ENCODE measurements around the gene KLHL36. TPM values are rescaled to one million over a fixed set of nuclear protein-coding genes. Genes with fewer than 3 reads are reported as not detected.
"Not testable (repeated sequence)": the region's sequence is repeated elsewhere in the genome, so short reads cannot be mapped to it uniquely, and the experiment has no call there.

The KLHL36 gene
- total RNA-seq, 2 experiments from 2014 or later = 58.9 to 66.1 TPM

DNA sequence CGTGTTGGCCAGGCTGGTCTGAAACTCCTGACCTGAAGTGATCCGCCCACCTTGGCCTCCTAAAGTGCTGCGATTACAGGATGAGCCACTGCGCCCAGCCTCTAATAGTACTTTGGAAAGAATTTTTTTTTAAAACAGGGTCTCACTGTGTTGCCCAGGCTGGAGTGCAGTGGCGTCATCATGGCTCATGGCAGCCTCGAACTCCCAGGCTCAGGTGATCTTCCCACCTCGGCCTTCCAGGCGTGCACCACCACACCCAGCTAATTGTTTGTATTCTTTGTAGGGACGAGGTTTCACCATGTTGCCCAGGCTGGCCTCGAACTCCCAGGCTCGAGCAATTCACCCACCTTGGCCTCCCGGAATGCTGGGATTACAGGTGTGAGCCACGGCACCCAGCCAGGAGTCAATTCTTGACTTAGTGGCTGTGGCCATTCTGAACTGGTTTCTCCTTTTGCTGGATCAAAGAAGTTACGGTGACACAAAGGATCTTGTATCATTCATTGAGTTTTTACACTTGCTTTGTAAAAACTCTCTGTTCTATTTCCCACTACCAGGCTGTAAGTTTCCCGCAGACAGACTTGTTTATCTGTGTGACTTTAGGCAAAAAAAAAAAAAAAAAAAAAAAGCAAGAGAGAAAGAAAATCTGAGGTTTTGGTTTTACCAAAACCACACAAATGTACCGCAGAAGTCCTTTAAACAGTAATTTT is 17.7 kb upstream of the KLHL36 start:
- H3K4me3 ChIP-seq (ENCODE audit: low read depth, low read length, poor library complexity, severe bottlenecking) = no peak overlapping the region
- no peak overlapping the region for H3K4me2 ChIP-seq (ENCODE audit: low read length)

DNA sequence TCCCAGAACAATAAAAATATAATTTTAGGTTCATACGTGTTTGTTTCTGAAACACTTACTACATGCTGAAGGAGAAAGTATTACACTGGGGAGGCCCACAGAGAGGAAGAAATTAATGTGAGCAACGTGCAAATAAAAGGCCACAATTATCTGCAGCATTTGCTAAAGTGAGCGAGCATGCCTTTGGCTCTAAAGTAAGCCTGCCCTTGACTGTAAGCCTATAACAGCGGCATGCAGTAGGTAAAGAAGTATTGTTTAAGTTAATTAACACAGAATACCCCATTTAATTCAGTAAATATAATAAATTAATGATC is 17.2 kb upstream of the KLHL36 start:
- Histone ChIP-seq H3K9me2 (ENCODE audit: insufficient read depth, low read length) (no peaks in the 10 kb centered on the region), H3K9me3 (ENCODE audit: low read length) (no peaks in the 10 kb centered on the region), H3K79me2 (ENCODE audit: insufficient read depth, low read depth, low read length) (no peaks in the 10 kb centered on the region), H3K27ac (ENCODE audit: low read depth, low read length, poor library complexity, severe bottlenecking) (no peak overlapping the region), H3K36me3 (ENCODE audit: insufficient read depth, low read length) (no peaks in the 10 kb centered on the region), H2AFZ (ENCODE audit: low read length) (no peak overlapping the region), H3K4me1 (ENCODE audit: insufficient read depth, low read length, poor library complexity, severe bottlenecking) (peaks cover 33% of the 10 kb centered on the region), H3K4me3 (ENCODE audit: low read depth, low read length, poor library complexity, severe bottlenecking) (no peak overlapping the region), H3K4me2 (ENCODE audit: low read length) (no peak overlapping the region), H4K20me1 (ENCODE audit: insufficient read depth, low read length) (no peaks in the 10 kb centered on the region)
- intact Hi-C loops (cut with micrococcal nuclease; ENCODE audit: unreplicated experiment) = no loop called here
- DNase-seq (ENCODE audit: low spot score) = no peak
- BruUV-seq (replicated peaks) = no TSS peak
- TF ChIP-seq, protein P1, sequence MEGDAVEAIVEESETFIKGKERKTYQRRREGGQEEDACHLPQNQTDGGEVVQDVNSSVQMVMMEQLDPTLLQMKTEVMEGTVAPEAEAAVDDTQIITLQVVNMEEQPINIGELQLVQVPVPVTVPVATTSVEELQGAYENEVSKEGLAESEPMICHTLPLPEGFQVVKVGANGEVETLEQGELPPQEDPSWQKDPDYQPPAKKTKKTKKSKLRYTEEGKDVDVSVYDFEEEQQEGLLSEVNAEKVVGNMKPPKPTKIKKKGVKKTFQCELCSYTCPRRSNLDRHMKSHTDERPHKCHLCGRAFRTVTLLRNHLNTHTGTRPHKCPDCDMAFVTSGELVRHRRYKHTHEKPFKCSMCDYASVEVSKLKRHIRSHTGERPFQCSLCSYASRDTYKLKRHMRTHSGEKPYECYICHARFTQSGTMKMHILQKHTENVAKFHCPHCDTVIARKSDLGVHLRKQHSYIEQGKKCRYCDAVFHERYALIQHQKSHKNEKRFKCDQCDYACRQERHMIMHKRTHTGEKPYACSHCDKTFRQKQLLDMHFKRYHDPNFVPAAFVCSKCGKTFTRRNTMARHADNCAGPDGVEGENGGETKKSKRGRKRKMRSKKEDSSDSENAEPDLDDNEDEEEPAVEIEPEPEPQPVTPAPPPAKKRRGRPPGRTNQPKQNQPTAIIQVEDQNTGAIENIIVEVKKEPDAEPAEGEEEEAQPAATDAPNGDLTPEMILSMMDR (conservative IDR thresholded peaks at IDR 0.05; ENCODE audit: low read length) = no peak
- TF ChIP-seq EZH2phosphoT487 (IDR thresholded peaks at IDR 0.05; ENCODE audit: borderline replicate concordance, low read depth, low read length) = no peak
- POLR2A ChIA-PET = interaction anchor here (0.7 to 0.9 kb wide), 2 partner anchors 12 to 39 kb away, joined by 3 read pairs; no protein-coding TSS in a partner anchor
- CTCF ChIA-PET (ENCODE audit: unreplicated experiment) = no interaction called here

More for the DNA sequence above, 17.7 kb upstream of the KLHL36 start:
- BruUV-seq (replicated peaks) = no TSS peak
- no peak for DNase-seq (ENCODE audit: low spot score)
- H2AFZ ChIP-seq (ENCODE audit: low read length) = no peak overlapping the region
- H3K9me3 ChIP-seq (ENCODE audit: low read length) = no peaks in the 10 kb centered on the region
- ChIA-PET POLR2A (interaction anchor here (0.9 kb wide), 1 partner anchor 13 kb away, joined by 3 read pairs; no protein-coding TSS in a partner anchor), CTCF (ENCODE audit: unreplicated experiment) (no interaction called here)
- H3K36me3 ChIP-seq (ENCODE audit: insufficient read depth, low read length) = no peaks in the 10 kb centered on the region
- no peaks in the 10 kb centered on the region for H3K9me2 ChIP-seq (ENCODE audit: insufficient read depth, low read length)
- H4K20me1 ChIP-seq (ENCODE audit: insufficient read depth, low read length) = no peaks in the 10 kb centered on the region
- intact Hi-C loops (cut with micrococcal nuclease; ENCODE audit: unreplicated experiment) = no loop called here
- H3K4me1 ChIP-seq (ENCODE audit: insufficient read depth, low read length, poor library complexity, severe bottlenecking) = peaks cover 33% of the 10 kb centered on the region
- no peak overlapping the region for H3K27ac ChIP-seq (ENCODE audit: low read depth, low read length, poor library complexity, severe bottlenecking)
- no peaks in the 10 kb centered on the region for H3K79me2 ChIP-seq (ENCODE audit: insufficient read depth, low read depth, low read length)
- TF ChIP-seq EZH2phosphoT487 (IDR thresholded peaks at IDR 0.05; ENCODE audit: borderline replicate concordance, low read depth, low read length) = no peak
- TF ChIP-seq, protein P1 (conservative IDR thresholded peaks at IDR 0.05; ENCODE audit: low read length) = no peak

DNA sequence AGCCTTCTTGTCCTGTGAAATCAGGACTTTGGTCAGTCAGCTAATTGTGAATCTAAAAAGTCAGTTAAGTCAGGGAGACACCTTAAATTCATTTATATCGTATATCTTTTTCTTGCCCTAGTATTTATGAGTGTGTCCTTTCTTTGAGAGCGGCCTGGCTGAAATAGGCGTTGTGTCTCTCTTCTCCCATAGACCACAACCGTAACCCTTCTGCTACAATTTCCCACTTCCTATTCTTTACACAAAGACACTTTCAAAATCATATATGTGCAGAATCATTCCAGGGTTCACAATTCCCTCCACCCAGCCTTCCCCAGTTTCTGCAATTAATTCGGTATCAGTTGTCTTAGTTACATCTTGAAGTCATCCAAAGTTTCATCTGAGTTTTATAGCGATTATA is 16.4 kb upstream of the KLHL36 start:
- DNase-seq (ENCODE audit: low spot score) = no peak
- CTCF ChIA-PET (ENCODE audit: unreplicated experiment) = no interaction called here
- H3K9me2 ChIP-seq (ENCODE audit: insufficient read depth, low read length) = no peaks in the 10 kb centered on the region

DNA sequence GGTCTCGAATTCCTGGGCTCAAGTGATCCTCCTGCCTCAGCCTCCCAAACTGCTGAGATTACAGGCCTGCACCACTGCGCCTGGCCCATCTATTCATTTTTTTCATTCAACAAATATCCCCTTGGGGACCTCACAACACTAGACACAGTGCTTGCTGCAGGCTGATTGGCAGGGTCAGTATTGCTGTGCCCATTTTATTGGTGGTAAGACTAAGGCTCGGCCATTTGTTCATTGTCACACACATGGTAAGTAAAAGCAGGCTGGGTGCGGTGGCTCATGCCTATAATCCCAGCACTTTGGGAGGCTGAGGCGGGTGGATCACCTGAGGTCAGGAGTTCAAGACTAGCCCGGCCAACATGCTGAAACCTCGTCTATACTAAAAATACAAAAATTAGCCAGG is 15.4 kb upstream of the KLHL36 start:
- H3K36me3 ChIP-seq (ENCODE audit: insufficient read depth, low read length); BruUV-seq (replicated peaks); H4K20me1 ChIP-seq (ENCODE audit: insufficient read depth, low read length); H3K4me2 ChIP-seq (ENCODE audit: low read length); H3K4me3 ChIP-seq (ENCODE audit: low read depth, low read length, poor library complexity, severe bottlenecking); POLR2A ChIA-PET; DNase-seq (ENCODE audit: low spot score); H3K9me3 ChIP-seq (ENCODE audit: low read length); H3K27ac ChIP-seq (ENCODE audit: low read depth, low read length, poor library complexity, severe bottlenecking); intact Hi-C loops (cut with micrococcal nuclease; ENCODE audit: unreplicated experiment); H3K9me2 ChIP-seq (ENCODE audit: insufficient read depth, low read length); H3K79me2 ChIP-seq (ENCODE audit: insufficient read depth, low read depth, low read length); H2AFZ ChIP-seq (ENCODE audit: low read length); CTCF ChIA-PET (ENCODE audit: unreplicated experiment): not testable (repeated sequence)
- H3K4me1 ChIP-seq (ENCODE audit: insufficient read depth, low read length, poor library complexity, severe bottlenecking) = peaks cover 40% of the 10 kb centered on the region

More for the DNA sequence above, 16.4 kb upstream of the KLHL36 start:
- no peaks in the 10 kb centered on the region for H4K20me1 ChIP-seq (ENCODE audit: insufficient read depth, low read length)
- H3K4me2 ChIP-seq (ENCODE audit: low read length) = peak overlapping the region; percentile 26; the same call in 1 of the 2 replicates
- H3K36me3 ChIP-seq (ENCODE audit: insufficient read depth, low read length) = no peaks in the 10 kb centered on the region
- peaks cover 34% of the 10 kb centered on the region for H3K4me1 ChIP-seq (ENCODE audit: insufficient read depth, low read length, poor library complexity, severe bottlenecking)
- peak overlapping the region; percentile 44; the same call in 1 of the 2 replicates for H2AFZ ChIP-seq (ENCODE audit: low read length)
- no peak for TF ChIP-seq EZH2phosphoT487 (IDR thresholded peaks at IDR 0.05; ENCODE audit: borderline replicate concordance, low read depth, low read length)
- H3K79me2 ChIP-seq (ENCODE audit: insufficient read depth, low read depth, low read length) = no peaks in the 10 kb centered on the region
- H3K4me3 ChIP-seq (ENCODE audit: low read depth, low read length, poor library complexity, severe bottlenecking) = no peak overlapping the region
- intact Hi-C loops (cut with micrococcal nuclease; ENCODE audit: unreplicated experiment) = no loop called here
- H3K27ac ChIP-seq (ENCODE audit: low read depth, low read length, poor library complexity, severe bottlenecking) = no peak overlapping the region
- POLR2A ChIA-PET = interaction anchor here (0.7 to 0.9 kb wide), 2 partner anchors 12 to 38 kb away, joined by 3 read pairs; no protein-coding TSS in a partner anchor
- no peaks in the 10 kb centered on the region for H3K9me3 ChIP-seq (ENCODE audit: low read length)
- no TSS peak for BruUV-seq (replicated peaks)

Measured in OCI-LY7 (cell line).